GM19455 (cell line): Measurements from ENCODE around the gene CD226.
"Not testable (repeated sequence)": the region's sequence is repeated elsewhere in the genome, so short reads cannot be mapped to it uniquely, and the experiment has no call there.

Experiments
- ATAC-seq: cut with Tn5 transposase; IDR thresholded peaks from one replicate; pipeline ENCODE4 v1.9.1; 2021; ENCODE audit not compliant: unreplicated experiment

The CD226 gene

GRCh38 chr18:69947361-69948133 is at the start of gene CD226:
TSS of gene CD226 (minus strand) at chr18:69947873. CDS start at chr18:69947406, 467 bp downstream.
- peak; percentile 44 for ATAC-seq

- no peak for ATAC-seq
Observed at GRCh38 chr18:69996951-69997798, 49.5 kb upstream of the CD226 start.

GRCh38 chr18:69996417-69996816 is 48.7 kb upstream of the CD226 start:
- ATAC-seq = no peak

- no peak for ATAC-seq
Observed at GRCh38 chr18:69995774-69996173, 48.1 kb upstream of the CD226 start.

GRCh38 chr18:69992776-69993175 is 45.1 kb upstream of the CD226 start:
- no peak for ATAC-seq

- no peak for ATAC-seq
Observed at GRCh38 chr18:69987870-69988269, 40.2 kb upstream of the CD226 start.

- no peak for ATAC-seq
Observed at GRCh38 chr18:69985239-69985638, 37.6 kb upstream of the CD226 start.

GRCh38 chr18:69982417-69982816 is 34.7 kb upstream of the CD226 start:
- no peak for ATAC-seq

GRCh38 chr18:69981948-69982347 is 34.3 kb upstream of the CD226 start:
- no peak for ATAC-seq

GRCh38 chr18:69980982-69981804 is 33.5 kb upstream of the CD226 start:
- ATAC-seq = no peak

GRCh38 chr18:69980509-69980908 is 32.8 kb upstream of the CD226 start:
- no peak for ATAC-seq

- ATAC-seq = peak; percentile 71
Observed at GRCh38 chr18:69978732-69979715, 31.4 kb upstream of the CD226 start.

GRCh38 chr18:69975294-69975693 is 27.6 kb upstream of the CD226 start:
- ATAC-seq = not testable (repeated sequence)

- no peak for ATAC-seq
Observed at GRCh38 chr18:69974365-69974764, 26.7 kb upstream of the CD226 start.

GRCh38 chr18:69969491-69969890 is 21.8 kb upstream of the CD226 start:
- no peak for ATAC-seq

GRCh38 chr18:69968039-69968438 is 20.4 kb upstream of the CD226 start:
- ATAC-seq = no peak

- ATAC-seq = no peak
Observed at GRCh38 chr18:69963196-69963595, 15.5 kb upstream of the CD226 start.

GRCh38 chr18:69961718-69962117 is 14.0 kb upstream of the CD226 start:
- no peak for ATAC-seq

GRCh38 chr18:69958422-69958821 is 10.7 kb upstream of the CD226 start:
- ATAC-seq = peak; percentile 42

- no peak for ATAC-seq
Observed at GRCh38 chr18:69957747-69958146, 10.1 kb upstream of the CD226 start.
